Liver (tissue), 9 donors: ENCODE measurements around the gene GARIN3. TPM values are rescaled to one million over a fixed set of nuclear protein-coding genes. Genes with fewer than 3 reads are reported as not detected.

Source experiments
- DNase-seq: peaks from one replicate; pipeline ENCODE4 v3.0.0-alpha.2; 2017; ENCODE audit warnings: low spot score
- H3K27ac ChIP-seq, 2 donors: one replicate each; pipeline ENCODE4 v1.7.0; 2013; ENCODE audit warnings: inconsistent platforms in 2 of 2, low read length in 2 of 2, control low read depth in 1 of 2, low read depth in 1 of 2, mild to moderate bottlenecking in 1 of 2
- H3K27me3 ChIP-seq, 4 donors: one replicate each; pipeline versions ENCODE4 v1.6.1 to v1.7.0; 2013; ENCODE audit warnings: low read length in 3 of 4, inconsistent platforms in 1 of 4, mild to moderate bottlenecking in 1 of 4, moderate library complexity in 1 of 4; ENCODE audit not compliant: control insufficient read depth in 4 of 4, insufficient read depth in 4 of 4
- H3K36me3 ChIP-seq, 4 donors: one replicate each; pipeline versions ENCODE4 v1.6.1 to v1.7.0; 2013; ENCODE audit warnings: low read length in 3 of 4, mild to moderate bottlenecking in 3 of 4, low read depth in 1 of 4, moderate library complexity in 1 of 4; ENCODE audit not compliant: control insufficient read depth in 4 of 4, insufficient read depth in 3 of 4
- H3K4me1 ChIP-seq, 4 donors: one replicate each; pipeline versions ENCODE4 v1.6.1 to v1.7.0; 2013; ENCODE audit warnings: low read length in 3 of 4, mild to moderate bottlenecking in 3 of 4, moderate library complexity in 1 of 4; ENCODE audit not compliant: control insufficient read depth in 4 of 4, insufficient read depth in 4 of 4
- H3K4me3 ChIP-seq, 3 donors: one replicate each; pipeline versions ENCODE4 v1.6.1 to v1.7.0; 2013; ENCODE audit warnings: low read length in 3 of 3, control low read depth in 1 of 3, low read depth in 1 of 3, mild to moderate bottlenecking in 1 of 3
- H3K9ac ChIP-seq, 2 donors: one replicate each; pipeline ENCODE4 v1.7.0; 2013; ENCODE audit warnings: low read length in 2 of 2, mild to moderate bottlenecking in 2 of 2, moderate library complexity in 2 of 2, control low read depth in 1 of 2, low read depth in 1 of 2
- H3K9me3 ChIP-seq, 4 donors: one replicate each; pipeline versions ENCODE4 v1.6.1 to v1.7.0; 2013; ENCODE audit warnings: low read length in 3 of 4; ENCODE audit not compliant: control insufficient read depth in 4 of 4
- ATF3 ChIP-seq: IDR thresholded peaks from 2 replicates; pipeline ENCODE4 v1.6.1; 2016; ENCODE audit warnings: antibody characterized with exemption
- CTCF ChIP-seq: fragments of 150-350 bp; IDR thresholded peaks from 2 replicates; pipeline ENCODE4 v1.5.1; 2017; ENCODE audit warnings: improper control_type of control experiment, low read depth, low read length; ENCODE audit not compliant: missing input control
- EGR1 ChIP-seq, 2 donors: IDR thresholded peaks; 2 replicates each; pipeline ENCODE4 v1.6.1; 2016 to 2018; ENCODE audit warnings: antibody characterized with exemption in 2 of 2, low read depth in 2 of 2
- FOXA1 ChIP-seq: IDR thresholded peaks from 2 replicates; pipeline ENCODE4 v1.6.1; 2016; ENCODE audit warnings: antibody characterized with exemption
- FOXA2 ChIP-seq: IDR thresholded peaks from 2 replicates; pipeline ENCODE4 v1.6.1; 2016; ENCODE audit warnings: antibody characterized with exemption
- GABPA ChIP-seq, 2 donors: IDR thresholded peaks in 1 of 2; conservative IDR thresholded peaks in 1 of 2; 2 replicates each; pipeline ENCODE4 v1.6.1; 2016; ENCODE audit warnings: antibody characterized with exemption in 2 of 2, mild to moderate bottlenecking in 1 of 2, moderate library complexity in 1 of 2
- HNF4A ChIP-seq, 2 donors: conservative IDR thresholded peaks; 2 replicates each; pipeline ENCODE4 v1.6.1; 2016; ENCODE audit warnings: antibody characterized with exemption in 2 of 2, mild to moderate bottlenecking in 2 of 2
- JUND ChIP-seq, 2 donors: IDR thresholded peaks; 2 replicates each; pipeline ENCODE4 v1.6.1; 2016; ENCODE audit warnings: antibody characterized with exemption in 2 of 2
- MAX ChIP-seq: IDR thresholded peaks from 2 replicates; pipeline ENCODE4 v1.6.1; 2016; ENCODE audit warnings: antibody characterized with exemption
- NR2F2 ChIP-seq: IDR thresholded peaks from 2 replicates; pipeline ENCODE4 v1.6.1; 2016; ENCODE audit warnings: antibody characterized with exemption
- RXRA ChIP-seq, 2 donors: IDR thresholded peaks; 2 replicates each; pipeline ENCODE4 v1.6.1; 2017 to 2018; ENCODE audit warnings: antibody characterized with exemption in 2 of 2, mild to moderate bottlenecking in 1 of 2
- SP1 ChIP-seq: IDR thresholded peaks from 2 replicates; pipeline ENCODE4 v1.6.1; 2018; ENCODE audit warnings: antibody characterized with exemption, mild to moderate bottlenecking
- TAF1 ChIP-seq: conservative IDR thresholded peaks from 2 replicates; pipeline ENCODE4 v1.6.1; 2016; ENCODE audit warnings: antibody characterized with exemption, mild to moderate bottlenecking
- YY1 ChIP-seq: IDR thresholded peaks from 2 replicates; pipeline ENCODE4 v1.6.1; 2016; ENCODE audit warnings: antibody characterized with exemption, mild to moderate bottlenecking
- WGBS: extraction: QIAGEN DNeasy Blood & Tissue Kit; methylation state at CpG from one replicate; pipeline ENCODE4 v1.1.7; 2013; 5-methylcytosine and 5-hydroxymethylcytosine counted together
- polyA plus RNA-seq, 2 donors: library from polyadenylated mRNA; stranded (reverse) in 1 of 2; unstranded in 1 of 2; fragments of 200-250 nt in 1 of 2; fragments of >200 nt in 1 of 2; fragmentation: Nextera tagmentation in 1 of 2; extraction: Ambion mirVana in 1 of 2; gene quantifications; one replicate each; pipeline versions ENCODE4 v1.2.1 to v1.2.3, GENCODE V29; 2013 to 2015
- total RNA-seq, 2 donors: library from RNA; depleted of rRNA; stranded (reverse); fragments of >200 nt; gene quantifications; one replicate each; pipeline ENCODE4 v1.2.3, GENCODE V29; 2014
- donor health status: healthy.
- donor health status: healthy.
- donor health status: healthy.
- donor health status: healthy.
- donor health status: healthy.

The GARIN3 gene
- total and polyA plus RNA-seq, 4 donors = not detected

GRCh38 chr5:157214861-157215513 lies 48.9 kb upstream of the GARIN3 start:
- no peak for DNase-seq
- Histone ChIP-seq H3K9ac (no peak overlapping the region), H3K4me1 (no peaks in the 10 kb centered on the region), H3K27ac (no peak overlapping the region), H3K4me3 (no peak overlapping the region), H3K27me3 (no peaks in the 10 kb centered on the region), H3K36me3 (no peaks in the 10 kb centered on the region), H3K9me3 (no peaks in the 10 kb centered on the region)
- no peak for TF ChIP-seq RXRA (IDR thresholded peaks at IDR 0.05)
- TF ChIP-seq MAX = no peak
- no peak for TF ChIP-seq HNF4A (conservative IDR thresholded peaks at IDR 0.05)
- TF ChIP-seq TAF1 = no peak
- TF ChIP-seq FOXA1 = no peak
- TF ChIP-seq GABPA (IDR thresholded peaks at IDR 0.05 in 1 of 2, conservative IDR thresholded peaks at IDR 0.05 in 1 of 2) = no peak
- no peak for TF ChIP-seq CTCF
- 86% methylated on average over 10 of the region's 10 CpGs for WGBS

GRCh38 chr5:157214415-157214814 lies 48.4 kb upstream of the GARIN3 start:
- H3K27me3 ChIP-seq = no peaks in the 10 kb centered on the region
- no peak for DNase-seq
- H3K4me1 ChIP-seq = no peaks in the 10 kb centered on the region
- H3K27ac ChIP-seq = no peak overlapping the region
- no peaks in the 10 kb centered on the region for H3K9me3 ChIP-seq
- H3K9ac ChIP-seq = no peak overlapping the region
- TF ChIP-seq SP1 = no peak
- TF ChIP-seq HNF4A (conservative IDR thresholded peaks at IDR 0.05) = no peak
- no peak for TF ChIP-seq FOXA1
- H3K4me3 ChIP-seq = no peak overlapping the region
- no peaks in the 10 kb centered on the region for H3K36me3 ChIP-seq

- Histone ChIP-seq H3K9me3 (no peaks in the 10 kb centered on the region), H3K4me1 (no peaks in the 10 kb centered on the region), H3K36me3 (no peaks in the 10 kb centered on the region), H3K9ac (no peak overlapping the region), H3K27me3 (no peaks in the 10 kb centered on the region), H3K4me3 (no peak overlapping the region), H3K27ac (no peak overlapping the region)
- DNase-seq = no peak
- no peak for TF ChIP-seq JUND (IDR thresholded peaks at IDR 0.05)
- WGBS = 86% methylated on average over 7 of the region's 7 CpGs
Measured at GRCh38 chr5:157213527-157214243, 47.6 kb upstream of the GARIN3 start.

GRCh38 chr5:157212307-157212706 lies 46.2 kb upstream of the GARIN3 start:
- Histone ChIP-seq H3K36me3 (no peaks in the 10 kb centered on the region), H3K27ac (no peak overlapping the region), H3K9ac (no peak overlapping the region), H3K9me3 (no peaks in the 10 kb centered on the region), H3K4me3 (no peak overlapping the region), H3K27me3 (no peaks in the 10 kb centered on the region), H3K4me1 (no peaks in the 10 kb centered on the region)
- WGBS = 86% methylated on average over 5 of the region's 5 CpGs
- DNase-seq = no peak
- TF ChIP-seq ATF3 = no peak
- no peak for TF ChIP-seq EGR1 (IDR thresholded peaks at IDR 0.05; ENCODE audit: low read depth in 2 of 2)
- no peak for TF ChIP-seq JUND (IDR thresholded peaks at IDR 0.05)
- TF ChIP-seq GABPA (IDR thresholded peaks at IDR 0.05 in 1 of 2, conservative IDR thresholded peaks at IDR 0.05 in 1 of 2) = no peak
- TF ChIP-seq YY1 = no peak
- TF ChIP-seq NR2F2 = no peak
- no peak for TF ChIP-seq FOXA2
- TF ChIP-seq CTCF = no peak
